22Rv1 (cell line): ENCODE results near the gene SPPL2B.

Experiments
- H3K27ac ChIP-seq: fragments of 450-650 bp; 2 replicates; pipeline ENCODE4 v1.5.1; 2017
- CTCF ChIP-seq: fragments of 450-650 bp; IDR thresholded peaks from 2 replicates; pipeline ENCODE4 v1.5.1; 2017; ENCODE audit warnings: mild to moderate bottlenecking
- ZFX ChIP-seq: fragments of 450-650 bp; IDR thresholded peaks from 2 replicates; pipeline ENCODE4 v1.6.1; 2017; ENCODE audit warnings: antibody characterized with exemption, borderline replicate concordance

The SPPL2B gene

GRCh38 chr19:2332341-2333026 lies 4.0 kb downstream of the SPPL2B start:
- no peak overlapping the region for H3K27ac ChIP-seq
- TF ChIP-seq ZFX (no peak), CTCF (no peak)

GRCh38 chr19:2333027-2333806 lies 4.7 kb downstream of the SPPL2B start:
- no peak overlapping the region for H3K27ac ChIP-seq
- TF ChIP-seq ZFX (no peak), CTCF (no peak)

- no peak overlapping the region for H3K27ac ChIP-seq
- TF ChIP-seq ZFX (no peak), CTCF (no peak)
Measured at GRCh38 chr19:2333807-2334211, 5.3 kb downstream of the SPPL2B start.

GRCh38 chr19:2334426-2334825 lies 5.9 kb downstream of the SPPL2B start:
- H3K27ac ChIP-seq: no peak overlapping the region
- no peak for TF ChIP-seq ZFX
- TF ChIP-seq CTCF: no peak

GRCh38 chr19:2334986-2335846 lies 6.7 kb downstream of the SPPL2B start:
- TF ChIP-seq ZFX (no peak), CTCF (no peak)
- H3K27ac ChIP-seq: no peak overlapping the region

GRCh38 chr19:2335848-2336247 lies 7.4 kb downstream of the SPPL2B start:
- H3K27ac ChIP-seq: no peak overlapping the region
- TF ChIP-seq ZFX (no peak), CTCF (no peak)
